Ishikawa (cell line): ENCODE measurements around the gene APBA2.

Source experiments
- CEBPB ChIP-seq: IDR thresholded peaks from 2 replicates; pipeline ENCODE4 v1.6.1; 2012
- EP300 ChIP-seq: IDR thresholded peaks from 2 replicates; pipeline ENCODE4 v1.6.1; 2012; ENCODE audit warnings: borderline replicate concordance
- NFIC ChIP-seq: IDR thresholded peaks from 2 replicates; pipeline ENCODE4 v1.6.1; 2012
- TAF1 ChIP-seq: IDR thresholded peaks from 2 replicates; pipeline ENCODE4 v1.6.1; 2012; ENCODE audit warnings: low read depth, mild to moderate bottlenecking
- TEAD4 ChIP-seq: IDR thresholded peaks from 2 replicates; pipeline ENCODE4 v1.6.1; 2012
- YY1 ChIP-seq: IDR thresholded peaks from 2 replicates; pipeline ENCODE4 v1.6.1; 2012; ENCODE audit warnings: low read depth
- ZBTB7A ChIP-seq: IDR thresholded peaks from 2 replicates; pipeline ENCODE4 v1.6.1; 2012; ENCODE audit warnings: low read depth
- TF ChIP-seq, protein P1 (sequence below): IDR thresholded peaks from 2 replicates; pipeline ENCODE4 v1.6.1; 2012
- TF ChIP-seq, protein P2 (sequence below): IDR thresholded peaks from 2 replicates; pipeline ENCODE4 v1.6.1; 2012

DNA sequence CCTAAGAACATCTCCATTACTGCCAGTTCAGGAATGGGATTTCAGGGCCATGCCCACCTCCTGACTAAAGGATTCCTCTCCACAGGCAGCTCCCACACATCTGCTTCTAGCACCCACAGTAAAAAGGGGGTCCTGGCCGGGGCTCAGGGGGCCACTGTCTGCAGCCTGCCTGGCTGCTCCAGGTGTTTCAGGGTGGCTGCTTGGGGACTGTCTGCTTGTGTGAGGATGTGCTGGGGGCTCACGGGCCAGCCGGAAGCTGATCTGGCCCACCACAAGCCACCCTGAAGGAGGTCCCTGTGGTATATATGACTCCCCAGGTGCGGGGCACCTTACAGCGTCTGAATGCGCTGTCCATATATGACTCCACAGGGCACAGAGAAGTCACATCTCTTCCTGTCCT is 248.5 kb downstream of the APBA2 start:
- TF ChIP-seq EP300 (no peak), TAF1 (no peak), NFIC (no peak), CEBPB (no peak), YY1 (no peak), TEAD4 (no peak), ZBTB7A (no peak)
- TF ChIP-seq, protein P1, sequence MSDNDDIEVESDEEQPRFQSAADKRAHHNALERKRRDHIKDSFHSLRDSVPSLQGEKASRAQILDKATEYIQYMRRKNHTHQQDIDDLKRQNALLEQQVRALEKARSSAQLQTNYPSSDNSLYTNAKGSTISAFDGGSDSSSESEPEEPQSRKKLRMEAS = no peak
- TF ChIP-seq, protein P2, sequence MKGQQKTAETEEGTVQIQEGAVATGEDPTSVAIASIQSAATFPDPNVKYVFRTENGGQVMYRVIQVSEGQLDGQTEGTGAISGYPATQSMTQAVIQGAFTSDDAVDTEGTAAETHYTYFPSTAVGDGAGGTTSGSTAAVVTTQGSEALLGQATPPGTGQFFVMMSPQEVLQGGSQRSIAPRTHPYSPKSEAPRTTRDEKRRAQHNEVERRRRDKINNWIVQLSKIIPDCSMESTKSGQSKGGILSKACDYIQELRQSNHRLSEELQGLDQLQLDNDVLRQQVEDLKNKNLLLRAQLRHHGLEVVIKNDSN = no peak
